ENCODE results near the gene PDE1C.

Gene PDE1C

GRCh38 chr7:31763548-31763947 is 306.7 kb downstream of the PDE1C start:
- TF ChIP-seq, protein P1, sequence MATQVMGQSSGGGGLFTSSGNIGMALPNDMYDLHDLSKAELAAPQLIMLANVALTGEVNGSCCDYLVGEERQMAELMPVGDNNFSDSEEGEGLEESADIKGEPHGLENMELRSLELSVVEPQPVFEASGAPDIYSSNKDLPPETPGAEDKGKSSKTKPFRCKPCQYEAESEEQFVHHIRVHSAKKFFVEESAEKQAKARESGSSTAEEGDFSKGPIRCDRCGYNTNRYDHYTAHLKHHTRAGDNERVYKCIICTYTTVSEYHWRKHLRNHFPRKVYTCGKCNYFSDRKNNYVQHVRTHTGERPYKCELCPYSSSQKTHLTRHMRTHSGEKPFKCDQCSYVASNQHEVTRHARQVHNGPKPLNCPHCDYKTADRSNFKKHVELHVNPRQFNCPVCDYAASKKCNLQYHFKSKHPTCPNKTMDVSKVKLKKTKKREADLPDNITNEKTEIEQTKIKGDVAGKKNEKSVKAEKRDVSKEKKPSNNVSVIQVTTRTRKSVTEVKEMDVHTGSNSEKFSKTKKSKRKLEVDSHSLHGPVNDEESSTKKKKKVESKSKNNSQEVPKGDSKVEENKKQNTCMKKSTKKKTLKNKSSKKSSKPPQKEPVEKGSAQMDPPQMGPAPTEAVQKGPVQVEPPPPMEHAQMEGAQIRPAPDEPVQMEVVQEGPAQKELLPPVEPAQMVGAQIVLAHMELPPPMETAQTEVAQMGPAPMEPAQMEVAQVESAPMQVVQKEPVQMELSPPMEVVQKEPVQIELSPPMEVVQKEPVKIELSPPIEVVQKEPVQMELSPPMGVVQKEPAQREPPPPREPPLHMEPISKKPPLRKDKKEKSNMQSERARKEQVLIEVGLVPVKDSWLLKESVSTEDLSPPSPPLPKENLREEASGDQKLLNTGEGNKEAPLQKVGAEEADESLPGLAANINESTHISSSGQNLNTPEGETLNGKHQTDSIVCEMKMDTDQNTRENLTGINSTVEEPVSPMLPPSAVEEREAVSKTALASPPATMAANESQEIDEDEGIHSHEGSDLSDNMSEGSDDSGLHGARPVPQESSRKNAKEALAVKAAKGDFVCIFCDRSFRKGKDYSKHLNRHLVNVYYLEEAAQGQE (IDR thresholded peaks at IDR 0.05; ENCODE audit: insufficient read depth in 1 of 2, low read depth in 2 of 2, low read length in 2 of 2) = no peak

GRCh38 chr7:31761646-31762045 is 308.6 kb downstream of the PDE1C start:
- TF ChIP-seq, protein P1 (IDR thresholded peaks at IDR 0.05; ENCODE audit: insufficient read depth in 1 of 2, low read depth in 2 of 2, low read length in 2 of 2) = no peak
- TF ChIP-seq FOXP2 (optimal IDR thresholded peaks at IDR 0.05; ENCODE audit: borderline replicate concordance, extremely low read depth, extremely low read length, insufficient read depth) (no peak), SIN3A (IDR thresholded peaks at IDR 0.05; ENCODE audit: borderline replicate concordance, insufficient read depth, low read length) (no peak), TAF1 (IDR thresholded peaks at IDR 0.05; ENCODE audit: borderline replicate concordance, insufficient read depth, low read length) (no peak), POLR2AphosphoS5 (IDR thresholded peaks at IDR 0.05; ENCODE audit: low read depth, low read length) (no peak)

DNA sequence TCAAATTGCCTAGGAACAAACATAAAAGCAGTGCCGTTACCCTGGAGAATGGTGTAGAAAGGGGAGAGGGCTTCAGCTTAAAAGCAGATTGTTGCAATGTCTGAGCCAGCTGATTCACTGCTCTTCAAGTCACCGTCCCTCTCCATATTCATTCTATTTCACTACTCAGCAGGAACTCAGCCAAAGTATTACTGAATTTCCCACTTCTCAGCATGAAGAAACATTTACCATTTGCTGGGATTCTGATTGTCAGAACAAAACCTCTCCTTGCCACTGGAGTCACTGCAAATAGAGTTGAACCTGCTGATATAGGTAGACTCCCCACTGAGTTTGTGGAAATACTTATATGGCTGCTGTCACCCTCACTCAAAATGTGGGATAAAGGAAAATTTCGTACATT is 311.5 kb downstream of the PDE1C start:
- TF ChIP-seq, protein P1 (IDR thresholded peaks at IDR 0.05; ENCODE audit: insufficient read depth in 1 of 2, low read depth in 2 of 2, low read length in 2 of 2) = no peak
- TF ChIP-seq TAF1 (IDR thresholded peaks at IDR 0.05; ENCODE audit: borderline replicate concordance, insufficient read depth, low read length) (no peak), FOXP2 (optimal IDR thresholded peaks at IDR 0.05; ENCODE audit: borderline replicate concordance, extremely low read depth, extremely low read length, insufficient read depth) (no peak), POLR2AphosphoS5 (IDR thresholded peaks at IDR 0.05; ENCODE audit: low read depth, low read length) (no peak), SIN3A (IDR thresholded peaks at IDR 0.05; ENCODE audit: borderline replicate concordance, insufficient read depth, low read length) (no peak)

- TF ChIP-seq, protein P1 (IDR thresholded peaks at IDR 0.05; ENCODE audit: insufficient read depth in 1 of 2, low read depth in 2 of 2, low read length in 2 of 2) = no peak
- TF ChIP-seq SIN3A (IDR thresholded peaks at IDR 0.05; ENCODE audit: borderline replicate concordance, insufficient read depth, low read length) (no peak), TAF1 (IDR thresholded peaks at IDR 0.05; ENCODE audit: borderline replicate concordance, insufficient read depth, low read length) (no peak), FOXP2 (optimal IDR thresholded peaks at IDR 0.05; ENCODE audit: borderline replicate concordance, extremely low read depth, extremely low read length, insufficient read depth) (no peak), POLR2AphosphoS5 (IDR thresholded peaks at IDR 0.05; ENCODE audit: low read depth, low read length) (no peak)
Measured at GRCh38 chr7:31751726-31752125, 318.5 kb downstream of the PDE1C start.

GRCh38 chr7:31748084-31748483 is 322.1 kb downstream of the PDE1C start:
- TF ChIP-seq POLR2AphosphoS5 (IDR thresholded peaks at IDR 0.05; ENCODE audit: low read depth, low read length) = no peak
- TF ChIP-seq SIN3A (IDR thresholded peaks at IDR 0.05; ENCODE audit: borderline replicate concordance, insufficient read depth, low read length) = no peak
- no peak for TF ChIP-seq TAF1 (IDR thresholded peaks at IDR 0.05; ENCODE audit: borderline replicate concordance, insufficient read depth, low read length)
